Esophagus (tissue), 2 donors: ENCODE data around the gene COL4A2. TPM values are rescaled to one million over a fixed set of nuclear protein-coding genes. Genes with fewer than 3 reads are reported as not detected.
A peak's percentile ranks its signal among the peaks of the same experiment; 100 is the strongest.

Experiments
- H3K27ac ChIP-seq, 2 donors: one replicate each; pipeline ENCODE4 v1.5.1; 2013; ENCODE audit warnings: low read depth in 2 of 2, mild to moderate bottlenecking in 2 of 2, inconsistent platforms in 1 of 2, low read length in 1 of 2, moderate library complexity in 1 of 2
- H3K27me3 ChIP-seq, 2 donors: one replicate each; pipeline ENCODE4 v1.6.1; 2013; ENCODE audit warnings: low read length in 2 of 2, control low read depth in 1 of 2, mild to moderate bottlenecking in 1 of 2; ENCODE audit not compliant: insufficient read depth in 2 of 2, control insufficient read depth in 1 of 2
- H3K36me3 ChIP-seq, 2 donors: one replicate each; pipeline ENCODE4 v1.6.1; 2013; ENCODE audit warnings: low read length in 1 of 2; ENCODE audit not compliant: control insufficient read depth in 2 of 2, insufficient read depth in 2 of 2
- H3K4me1 ChIP-seq, 2 donors: one replicate each; pipeline ENCODE4 v1.6.1; 2013; ENCODE audit warnings: low read length in 1 of 2; ENCODE audit not compliant: control insufficient read depth in 2 of 2, insufficient read depth in 2 of 2
- H3K4me3 ChIP-seq, 2 donors: one replicate each; pipeline ENCODE4 v1.5.1; 2013; ENCODE audit warnings: low read length in 2 of 2, mild to moderate bottlenecking in 2 of 2, low read depth in 1 of 2, moderate library complexity in 1 of 2
- H3K9me3 ChIP-seq, 2 donors: one replicate each; pipeline ENCODE4 v1.6.1; 2013; ENCODE audit warnings: mild to moderate bottlenecking in 2 of 2, low read depth in 1 of 2, low read length in 1 of 2, moderate library complexity in 1 of 2; ENCODE audit not compliant: control insufficient read depth in 2 of 2, insufficient read depth in 1 of 2
- WGBS, 2 donors: extraction: QIAGEN DNeasy Blood & Tissue Kit; methylation state at CpG; one replicate each; pipeline ENCODE4 v1.1.7; 2013; 5-methylcytosine and 5-hydroxymethylcytosine counted together
- polyA plus RNA-seq, 2 donors: library from polyadenylated mRNA; stranded (reverse); fragments of 200-250 nt; gene quantifications; one replicate each; pipeline ENCODE4 v1.2.3, GENCODE V29; 2013
- donor health status: healthy with polysubstance abuse.
- donor health status: Bipolar disorder and iron deficiency.

Gene COL4A2
- polyA plus RNA-seq, 2 donors, result 25.3 to 39.2 TPM

GRCh38 chr13:110396913-110397381, 89.9 kb downstream of the COL4A2 start:
- no peaks in the 10 kb centered on the region for H3K4me1 ChIP-seq
- no peaks in the 10 kb centered on the region for H3K36me3 ChIP-seq

GRCh38 chr13:110397436-110398115, 90.5 kb downstream of the COL4A2 start:
- Histone ChIP-seq H3K9me3 (no peaks in the 10 kb centered on the region), H3K27me3 (no peaks in the 10 kb centered on the region), H3K4me3 (no peak overlapping the region), H3K27ac (peak overlapping the region; percentile 83 to 86), H3K4me1 (peaks cover under 1 to 1% of the 10 kb centered on the region in 2 donors), H3K36me3 (no peaks in the 10 kb centered on the region)
- 55 to 57% methylated on average over 14 of the region's 14 CpGs for WGBS, 2 donors

More at GRCh38 chr13:110396913-110397381, 89.9 kb downstream of the COL4A2 start:
- 54 to 55% methylated on average over 11 of the region's 11 CpGs for WGBS, 2 donors
- peak overlapping the region in 1 of 2 donors; percentile 64 for H3K27ac ChIP-seq
- no peaks in the 10 kb centered on the region for H3K9me3 ChIP-seq
- no peaks in the 10 kb centered on the region for H3K27me3 ChIP-seq
- H3K4me3 ChIP-seq, result no peak overlapping the region

- 77 to 80% methylated on average over 7 of the region's 7 CpGs for WGBS, 2 donors
- Histone ChIP-seq H3K4me1 (peaks cover 3 to 5% of the 10 kb centered on the region in 2 donors), H3K4me3 (no peak overlapping the region)
Measured at GRCh38 chr13:110398564-110399507, 91.8 kb downstream of the COL4A2 start.

GRCh38 chr13:110399801-110400200, 92.7 kb downstream of the COL4A2 start:
- Histone ChIP-seq H3K27me3 (no peaks in the 10 kb centered on the region), H3K36me3 (no peaks in the 10 kb centered on the region), H3K4me1 (peaks cover 3 to 5% of the 10 kb centered on the region in 2 donors), H3K27ac (no peak overlapping the region), H3K9me3 (no peaks in the 10 kb centered on the region), H3K4me3 (no peak overlapping the region)
- 62 to 72% methylated on average over 2 of the region's 2 CpGs for WGBS, 2 donors

More at GRCh38 chr13:110398564-110399507, 91.8 kb downstream of the COL4A2 start:
- H3K36me3 ChIP-seq, result no peaks in the 10 kb centered on the region
- peak overlapping the region in 1 of 2 donors; percentile 3 for H3K27ac ChIP-seq
- no peaks in the 10 kb centered on the region for H3K9me3 ChIP-seq
- no peaks in the 10 kb centered on the region for H3K27me3 ChIP-seq

- Histone ChIP-seq H3K9me3 (no peaks in the 10 kb centered on the region), H3K27ac (no peak overlapping the region), H3K4me3 (no peak overlapping the region), H3K4me1 (peaks cover 3 to 5% of the 10 kb centered on the region in 2 donors), H3K27me3 (no peaks in the 10 kb centered on the region), H3K36me3 (no peaks in the 10 kb centered on the region)
- WGBS, 2 donors, result 69 to 71% methylated on average over 3 of the region's 3 CpGs
Measured at GRCh38 chr13:110400786-110401533, 93.9 kb downstream of the COL4A2 start.

- peak overlapping the region in 1 of 2 donors; percentile 15 for H3K27ac ChIP-seq
- no peaks in the 10 kb centered on the region for H3K36me3 ChIP-seq
- WGBS, 2 donors, result 88 to 91% methylated on average over 9 of the region's 9 CpGs
- H3K9me3 ChIP-seq, result no peaks in the 10 kb centered on the region
- peaks cover 5% of the 10 kb centered on the region in 2 donors for H3K4me1 ChIP-seq
- H3K27me3 ChIP-seq, result no peaks in the 10 kb centered on the region
- H3K4me3 ChIP-seq, result no peak overlapping the region
Measured at GRCh38 chr13:110402299-110403069, 95.4 kb downstream of the COL4A2 start.

GRCh38 chr13:110403315-110403714, 96.2 kb downstream of the COL4A2 start:
- H3K9me3 ChIP-seq, result no peaks in the 10 kb centered on the region
- no peaks in the 10 kb centered on the region for H3K36me3 ChIP-seq
- H3K4me3 ChIP-seq, result no peak overlapping the region
- no peak overlapping the region for H3K27ac ChIP-seq
- no peaks in the 10 kb centered on the region for H3K27me3 ChIP-seq
- H3K4me1 ChIP-seq, result peaks cover 5% of the 10 kb centered on the region in 2 donors
- WGBS, 2 donors, result 89 to 92% methylated on average over 1 of the region's 1 CpG

GRCh38 chr13:110403721-110404120, 96.6 kb downstream of the COL4A2 start:
- Histone ChIP-seq H3K4me1 (peaks cover 5% of the 10 kb centered on the region in 2 donors), H3K9me3 (no peaks in the 10 kb centered on the region), H3K4me3 (no peak overlapping the region), H3K27me3 (no peaks in the 10 kb centered on the region), H3K36me3 (peaks cover 0 to 2% of the 10 kb centered on the region in 2 donors), H3K27ac (no peak overlapping the region)
- 62 to 69% methylated on average over 2 of the region's 2 CpGs for WGBS, 2 donors
